GM12878 (cell line): ENCODE measurements around the gene ZNF148. TPM values are rescaled to one million over a fixed set of nuclear protein-coding genes. Genes with fewer than 3 reads are reported as not detected.

Experiments
- ATAC-seq: fragments of 200-7000 bp; cut with Tn5 transposase; 3 replicates; pipeline ENCODE4 v1.9.1; 2020; ENCODE audit warnings: mild to moderate bottlenecking, moderate library complexity
- BruUV-seq: library from RNA; stranded (reverse); fragments of 400-500 nt; replicated peaks from 2 replicates; lab custom pipeline; 2021; lab: Mats Ljungman, UMichigan
- CTCF ChIA-PET: fragments of 300-600 bp; sonication (Branson Sonifier 250); formaldehyde crosslinking; extraction: SDS; loops from one replicate; lab custom pipeline; 2021; ENCODE audit warnings: inconsistent platforms; lab: Yijun Ruan, JAX
- POLR2A ChIA-PET: fragments of 350-600 bp; formaldehyde crosslinking; extraction: SDS; loops from one replicate; lab custom pipeline; 2021; ENCODE audit warnings: inconsistent platforms; lab: Charles Lee
- RAD21 ChIA-PET: fragments of 300-600 bp; sonication (Branson Sonifier 250); formaldehyde crosslinking; loops from one replicate; lab custom pipeline; 2023; ENCODE audit warnings: antibody characterized with exemption; ENCODE audit not compliant: unreplicated experiment; lab: Charles Lee
- SMC1A ChIA-PET: fragments of 300-600 bp; sonication (Branson Sonifier 250); formaldehyde crosslinking; loops from one replicate; lab custom pipeline; 2023; ENCODE audit not compliant: unreplicated experiment, uncharacterized antibody; lab: Charles Lee
- DNase-seq: peaks from one replicate; pipeline ENCODE4 v3.0.0-alpha.2; 2011; ENCODE audit warnings: low read depth, low spot score
- FAIRE-seq: peaks from 3 replicates; lab custom pipeline; 2011; peaks lifted over from hg19 to GRCh38; lab: Jason Lieb, UNC
- H2AFZ ChIP-seq: 2 replicates; pipeline ENCODE4 v1.6.0; 2011; ENCODE audit warnings: low read depth, low read length, control low read depth; ENCODE audit not compliant: control insufficient read depth
- H3K27ac ChIP-seq: 2 replicates; pipeline ENCODE4 v1.5.1; 2011; ENCODE audit warnings: control low read depth; ENCODE audit not compliant: control insufficient read depth, insufficient read depth
- H3K27me3 ChIP-seq, 2 experiments: replicated peaks in 1 of 2; 2 replicates each; pipeline versions ENCODE4 v1.6.0 to v1.6.1; 2011; ENCODE audit warnings: low read length in 1 of 2; ENCODE audit not compliant: control insufficient read depth in 2 of 2, insufficient read depth in 2 of 2
- H3K36me3 ChIP-seq, 2 experiments: 2 replicates each; pipeline ENCODE4 v1.5.1; 2011; ENCODE audit warnings: low read length in 1 of 2; ENCODE audit not compliant: control insufficient read depth in 2 of 2, insufficient read depth in 2 of 2
- H3K4me1 ChIP-seq: 2 replicates; pipeline ENCODE4 v1.6.1; 2011; ENCODE audit warnings: mild to moderate bottlenecking, low read length, moderate library complexity, mixed read lengths; ENCODE audit not compliant: control insufficient read depth, insufficient read depth
- H3K4me2 ChIP-seq: 2 replicates; pipeline ENCODE4 v1.6.0; 2011; ENCODE audit warnings: control low read depth; ENCODE audit not compliant: control insufficient read depth, insufficient read depth
- H3K4me3 ChIP-seq: fragments of 200-600 bp; sonication (generic); 2 replicates; pipeline ENCODE4 v1.5.1; 2016
- H3K79me2 ChIP-seq: 2 replicates; pipeline ENCODE4 v1.6.0; 2011; ENCODE audit warnings: low read length; ENCODE audit not compliant: control insufficient read depth, insufficient read depth
- H3K9ac ChIP-seq: 2 replicates; pipeline ENCODE4 v1.8.0; 2011; ENCODE audit warnings: low read length, control low read depth, mixed read lengths; ENCODE audit not compliant: control insufficient read depth, insufficient read depth
- H3K9me3 ChIP-seq: replicated peaks from 3 replicates; pipeline ENCODE4 v1.5.1; 2011; ENCODE audit warnings: mild to moderate bottlenecking, low read length; ENCODE audit not compliant: control insufficient read depth, insufficient read depth
- H4K20me1 ChIP-seq: 2 replicates; pipeline ENCODE4 v1.6.0; 2011; ENCODE audit not compliant: control insufficient read depth, insufficient read depth
- CHD1 ChIP-seq: IDR thresholded peaks from 2 replicates; pipeline ENCODE4 v1.6.1; 2012; ENCODE audit warnings: low read depth, low read length, improper control_type of control experiment
- HDAC6 ChIP-seq: fragments of 200-600 bp; sonication (generic); IDR thresholded peaks from one replicate; pipeline ENCODE4 v1.8.0; 2017; ENCODE audit warnings: antibody characterized with exemption; ENCODE audit not compliant: unreplicated experiment
- NR2C2 ChIP-seq: IDR thresholded peaks from 2 replicates; pipeline ENCODE4 v1.6.1; 2011; ENCODE audit warnings: borderline replicate concordance, low read depth; ENCODE audit not compliant: control insufficient read depth, insufficient read length
- POLR2AphosphoS2 ChIP-seq: IDR thresholded peaks from 2 replicates; pipeline ENCODE4 v1.6.1; 2011; ENCODE audit warnings: low read depth, mild to moderate bottlenecking, low read length, improper control_type of control experiment, moderate library complexity
- RBBP5 ChIP-seq: fragments of 200-600 bp; sonication (generic); conservative IDR thresholded peaks from 2 replicates; pipeline ENCODE4 v1.6.1; 2016
- SPI1 ChIP-seq: IDR thresholded peaks from 2 replicates; pipeline ENCODE4 v1.6.1; 2011; ENCODE audit warnings: low read depth, mild to moderate bottlenecking, low read length, moderate library complexity, borderline replicate concordance; ENCODE audit not compliant: insufficient read depth
- SREBF1 ChIP-seq: IDR thresholded peaks from 2 replicates; pipeline ENCODE4 v1.6.1; 2012; ENCODE audit warnings: mild to moderate bottlenecking, low read length
- WGBS: methylation state at CpG from one replicate; pipeline ENCODE4 v1.1.6; 2016; ENCODE audit warnings: low lambda C conversion rate; ENCODE audit not compliant: insufficient replicate concordance, insufficient coverage; ENCODE audit errors: missing lambda C conversion rate; 5-methylcytosine and 5-hydroxymethylcytosine counted together
- in situ Hi-C: fragments of 300-500 bp; cut with MboI; formaldehyde crosslinking; loops from 9 replicates; pipeline ENCODE4 v1.14.3; 2018; ENCODE audit warnings: mixed read lengths
- intact Hi-C: fragments of 100-400 bp; cut with micrococcal nuclease; formaldehyde crosslinking; loops from one replicate; pipeline ENCODE4 v1.14.2; 2022; ENCODE audit not compliant: unreplicated experiment
- polyA plus RNA-seq, 11 experiments: library from polyadenylated mRNA; depleted of rRNA in 4 of 11; unstranded in 6 of 11; stranded (reverse) in 5 of 11; fragments of >200 nt; fragmentation: Nextera tagmentation in 4 of 11; fragmentation: Illumina TruSeq in 1 of 11; extraction: Ambion mirVana in 4 of 11; extraction: Trizol in 1 of 11; gene quantifications; 1 replicate in 1 of 11; 2 replicates in 10 of 11; pipeline versions ENCODE4 v1.2.1 to v1.2.3, GENCODE V29; 2011 to 2016; ENCODE audit warnings: inconsistent platforms in 2 of 11, missing spikeins in 2 of 11, low read depth in 1 of 11
- total RNA-seq, 4 experiments: library from RNA; depleted of rRNA in 3 of 4; stranded (reverse); fragments of >200 nt in 3 of 4; fragmentation: Illumina TruSeq in 1 of 4; extraction: Trizol in 1 of 4; gene quantifications; 2 replicates each; pipeline versions ENCODE4 v1.2.1 to v1.2.3, GENCODE V29; 2013 to 2021
- TF ChIP-seq, protein P1 (sequence below): fragments of 450-650 bp; IDR thresholded peaks from 2 replicates; pipeline ENCODE4 v1.6.1; 2017; ENCODE audit warnings: mild to moderate bottlenecking, moderate library complexity
- TF ChIP-seq, protein P2 (sequence below): fragments of 450-650 bp; IDR thresholded peaks from 2 replicates; pipeline ENCODE4 v1.6.1; 2018; ENCODE audit warnings: mild to moderate bottlenecking, low read depth, moderate library complexity; ENCODE audit not compliant: partially characterized antibody
- TF ChIP-seq, protein P3 (sequence below): IDR thresholded peaks from 2 replicates; pipeline ENCODE4 v1.6.1; 2012; ENCODE audit warnings: improper control_type of control experiment, low read depth, low read length; ENCODE audit not compliant: insufficient replicate concordance

ZNF148 gene
- total and polyA plus RNA-seq, 10 of the 15 experiments (the other 5 are each of a cell fraction or from before 2014, with no cell fraction given) = 8.6 to 40.4 (median 26.7) TPM

DNA sequence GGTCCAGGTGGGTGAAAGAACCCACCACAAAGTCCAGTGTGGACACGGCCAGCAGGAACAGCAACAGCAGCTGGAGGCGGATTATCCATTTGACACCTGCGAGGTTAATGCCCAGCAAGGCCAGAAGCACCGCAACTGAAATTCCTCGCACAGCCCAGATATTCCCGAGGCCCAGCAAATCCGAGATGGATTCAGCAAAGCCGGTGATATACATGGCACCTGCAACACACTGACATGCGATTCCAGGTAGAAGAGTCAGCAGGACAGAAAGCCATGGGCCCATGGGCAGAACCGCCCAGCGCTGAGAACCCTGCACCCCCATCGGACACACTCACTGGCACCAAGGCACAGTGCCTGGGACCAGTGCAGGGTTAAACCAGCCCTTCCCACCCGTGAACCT lies 197.4 kb downstream of the ZNF148 start:
- no peaks in the 10 kb centered on the region for H4K20me1 ChIP-seq
- no peak for FAIRE-seq
- H3K27ac ChIP-seq = no peak overlapping the region
- in situ Hi-C loops (no loop called here), intact Hi-C loops (no loop called here)
- no peak overlapping the region for H3K4me3 ChIP-seq
- SMC1A ChIA-PET = interaction anchor here (0.7 to 1.0 kb wide), 2 partner anchors 12 to 27 kb away, joined by 3 read pairs; no protein-coding TSS in a partner anchor
- 94% methylated on average over 13 of the region's 13 CpGs for WGBS
- RAD21 ChIA-PET = no interaction called here
- CTCF ChIA-PET = no interaction called here
- H2AFZ ChIP-seq = no peak overlapping the region
- ATAC-seq = no peak
- no peaks in the 10 kb centered on the region; the same call in 1 of the 3 replicates for H3K9me3 ChIP-seq
- no peaks in the 10 kb centered on the region for H3K36me3 ChIP-seq
- no peak overlapping the region for H3K9ac ChIP-seq
- POLR2A ChIA-PET = no interaction called here
- no peak overlapping the region for H3K4me2 ChIP-seq
- no peaks in the 10 kb centered on the region for H3K27me3 ChIP-seq
- BruUV-seq = no TSS peak
- peaks cover 8% of the 10 kb centered on the region for H3K4me1 ChIP-seq
- DNase-seq = no peak
- H3K79me2 ChIP-seq = no peaks in the 10 kb centered on the region
- TF ChIP-seq CHD1 (no peak), RBBP5 (no peak), POLR2AphosphoS2 (no peak), NR2C2 (no peak), SREBF1 (no peak), HDAC6 (no peak), SPI1 (no peak)
- TF ChIP-seq, protein P1, sequence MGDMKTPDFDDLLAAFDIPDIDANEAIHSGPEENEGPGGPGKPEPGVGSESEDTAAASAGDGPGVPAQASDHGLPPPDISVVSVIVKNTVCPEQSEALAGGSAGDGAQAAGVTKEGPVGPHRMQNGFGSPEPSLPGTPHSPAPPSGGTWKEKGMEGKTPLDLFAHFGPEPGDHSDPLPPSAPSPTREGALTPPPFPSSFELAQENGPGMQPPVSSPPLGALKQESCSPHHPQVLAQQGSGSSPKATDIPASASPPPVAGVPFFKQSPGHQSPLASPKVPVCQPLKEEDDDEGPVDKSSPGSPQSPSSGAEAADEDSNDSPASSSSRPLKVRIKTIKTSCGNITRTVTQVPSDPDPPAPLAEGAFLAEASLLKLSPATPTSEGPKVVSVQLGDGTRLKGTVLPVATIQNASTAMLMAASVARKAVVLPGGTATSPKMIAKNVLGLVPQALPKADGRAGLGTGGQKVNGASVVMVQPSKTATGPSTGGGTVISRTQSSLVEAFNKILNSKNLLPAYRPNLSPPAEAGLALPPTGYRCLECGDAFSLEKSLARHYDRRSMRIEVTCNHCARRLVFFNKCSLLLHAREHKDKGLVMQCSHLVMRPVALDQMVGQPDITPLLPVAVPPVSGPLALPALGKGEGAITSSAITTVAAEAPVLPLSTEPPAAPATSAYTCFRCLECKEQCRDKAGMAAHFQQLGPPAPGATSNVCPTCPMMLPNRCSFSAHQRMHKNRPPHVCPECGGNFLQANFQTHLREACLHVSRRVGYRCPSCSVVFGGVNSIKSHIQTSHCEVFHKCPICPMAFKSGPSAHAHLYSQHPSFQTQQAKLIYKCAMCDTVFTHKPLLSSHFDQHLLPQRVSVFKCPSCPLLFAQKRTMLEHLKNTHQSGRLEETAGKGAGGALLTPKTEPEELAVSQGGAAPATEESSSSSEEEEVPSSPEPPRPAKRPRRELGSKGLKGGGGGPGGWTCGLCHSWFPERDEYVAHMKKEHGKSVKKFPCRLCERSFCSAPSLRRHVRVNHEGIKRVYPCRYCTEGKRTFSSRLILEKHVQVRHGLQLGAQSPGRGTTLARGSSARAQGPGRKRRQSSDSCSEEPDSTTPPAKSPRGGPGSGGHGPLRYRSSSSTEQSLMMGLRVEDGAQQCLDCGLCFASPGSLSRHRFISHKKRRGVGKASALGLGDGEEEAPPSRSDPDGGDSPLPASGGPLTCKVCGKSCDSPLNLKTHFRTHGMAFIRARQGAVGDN = no peak
- TF ChIP-seq, protein P2, sequence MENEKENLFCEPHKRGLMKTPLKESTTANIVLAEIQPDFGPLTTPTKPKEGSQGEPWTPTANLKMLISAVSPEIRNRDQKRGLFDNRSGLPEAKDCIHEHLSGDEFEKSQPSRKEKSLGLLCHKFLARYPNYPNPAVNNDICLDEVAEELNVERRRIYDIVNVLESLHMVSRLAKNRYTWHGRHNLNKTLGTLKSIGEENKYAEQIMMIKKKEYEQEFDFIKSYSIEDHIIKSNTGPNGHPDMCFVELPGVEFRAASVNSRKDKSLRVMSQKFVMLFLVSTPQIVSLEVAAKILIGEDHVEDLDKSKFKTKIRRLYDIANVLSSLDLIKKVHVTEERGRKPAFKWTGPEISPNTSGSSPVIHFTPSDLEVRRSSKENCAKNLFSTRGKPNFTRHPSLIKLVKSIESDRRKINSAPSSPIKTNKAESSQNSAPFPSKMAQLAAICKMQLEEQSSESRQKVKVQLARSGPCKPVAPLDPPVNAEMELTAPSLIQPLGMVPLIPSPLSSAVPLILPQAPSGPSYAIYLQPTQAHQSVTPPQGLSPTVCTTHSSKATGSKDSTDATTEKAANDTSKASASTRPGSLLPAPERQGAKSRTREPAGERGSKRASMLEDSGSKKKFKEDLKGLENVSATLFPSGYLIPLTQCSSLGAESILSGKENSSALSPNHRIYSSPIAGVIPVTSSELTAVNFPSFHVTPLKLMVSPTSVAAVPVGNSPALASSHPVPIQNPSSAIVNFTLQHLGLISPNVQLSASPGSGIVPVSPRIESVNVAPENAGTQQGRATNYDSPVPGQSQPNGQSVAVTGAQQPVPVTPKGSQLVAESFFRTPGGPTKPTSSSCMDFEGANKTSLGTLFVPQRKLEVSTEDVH = no peak
- TF ChIP-seq, protein P3, sequence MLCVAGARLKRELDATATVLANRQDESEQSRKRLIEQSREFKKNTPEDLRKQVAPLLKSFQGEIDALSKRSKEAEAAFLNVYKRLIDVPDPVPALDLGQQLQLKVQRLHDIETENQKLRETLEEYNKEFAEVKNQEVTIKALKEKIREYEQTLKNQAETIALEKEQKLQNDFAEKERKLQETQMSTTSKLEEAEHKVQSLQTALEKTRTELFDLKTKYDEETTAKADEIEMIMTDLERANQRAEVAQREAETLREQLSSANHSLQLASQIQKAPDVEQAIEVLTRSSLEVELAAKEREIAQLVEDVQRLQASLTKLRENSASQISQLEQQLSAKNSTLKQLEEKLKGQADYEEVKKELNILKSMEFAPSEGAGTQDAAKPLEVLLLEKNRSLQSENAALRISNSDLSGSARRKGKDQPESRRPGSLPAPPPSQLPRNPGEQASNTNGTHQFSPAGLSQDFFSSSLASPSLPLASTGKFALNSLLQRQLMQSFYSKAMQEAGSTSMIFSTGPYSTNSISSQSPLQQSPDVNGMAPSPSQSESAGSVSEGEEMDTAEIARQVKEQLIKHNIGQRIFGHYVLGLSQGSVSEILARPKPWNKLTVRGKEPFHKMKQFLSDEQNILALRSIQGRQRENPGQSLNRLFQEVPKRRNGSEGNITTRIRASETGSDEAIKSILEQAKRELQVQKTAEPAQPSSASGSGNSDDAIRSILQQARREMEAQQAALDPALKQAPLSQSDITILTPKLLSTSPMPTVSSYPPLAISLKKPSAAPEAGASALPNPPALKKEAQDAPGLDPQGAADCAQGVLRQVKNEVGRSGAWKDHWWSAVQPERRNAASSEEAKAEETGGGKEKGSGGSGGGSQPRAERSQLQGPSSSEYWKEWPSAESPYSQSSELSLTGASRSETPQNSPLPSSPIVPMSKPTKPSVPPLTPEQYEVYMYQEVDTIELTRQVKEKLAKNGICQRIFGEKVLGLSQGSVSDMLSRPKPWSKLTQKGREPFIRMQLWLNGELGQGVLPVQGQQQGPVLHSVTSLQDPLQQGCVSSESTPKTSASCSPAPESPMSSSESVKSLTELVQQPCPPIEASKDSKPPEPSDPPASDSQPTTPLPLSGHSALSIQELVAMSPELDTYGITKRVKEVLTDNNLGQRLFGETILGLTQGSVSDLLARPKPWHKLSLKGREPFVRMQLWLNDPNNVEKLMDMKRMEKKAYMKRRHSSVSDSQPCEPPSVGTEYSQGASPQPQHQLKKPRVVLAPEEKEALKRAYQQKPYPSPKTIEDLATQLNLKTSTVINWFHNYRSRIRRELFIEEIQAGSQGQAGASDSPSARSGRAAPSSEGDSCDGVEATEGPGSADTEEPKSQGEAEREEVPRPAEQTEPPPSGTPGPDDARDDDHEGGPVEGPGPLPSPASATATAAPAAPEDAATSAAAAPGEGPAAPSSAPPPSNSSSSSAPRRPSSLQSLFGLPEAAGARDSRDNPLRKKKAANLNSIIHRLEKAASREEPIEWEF = no peak
